Activated effector memory CD4-positive, alpha-beta T cell treated with anti-CD3 and anti-CD28 coated beads, Interleukin-2, amount 50 U/mL, for 16 hours (primary cell): ENCODE results near the gene LRRD1.
"Not testable (repeated sequence)": the region's sequence is repeated elsewhere in the genome, so short reads cannot be mapped to it uniquely, and the experiment has no call there.

ENCODE experiments used
- DNase-seq: peaks from one replicate; pipeline ENCODE4 v3.0.0-alpha.2; 2020

Gene LRRD1

DNA sequence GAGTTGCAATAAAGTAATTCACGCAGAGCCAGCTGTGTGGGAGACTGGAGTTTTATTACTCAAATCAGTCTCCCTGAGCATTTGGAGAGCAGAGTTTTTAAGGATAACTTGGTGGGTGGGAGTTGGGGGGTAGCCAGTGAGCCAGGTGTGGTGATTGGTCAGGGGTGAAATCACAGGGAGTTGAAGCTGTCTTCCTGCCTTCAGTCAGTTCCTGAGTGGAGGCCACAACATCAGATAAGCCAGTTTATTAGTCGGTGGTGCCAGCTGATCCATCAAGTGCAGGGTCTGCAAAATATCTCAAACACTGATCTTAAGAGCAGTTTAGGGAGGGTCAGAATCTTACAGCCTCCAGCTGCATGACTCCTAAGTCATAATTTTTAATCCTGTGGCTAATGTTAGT, 41.4 kb downstream of the LRRD1 start:
- DNase-seq = no peak

DNA sequence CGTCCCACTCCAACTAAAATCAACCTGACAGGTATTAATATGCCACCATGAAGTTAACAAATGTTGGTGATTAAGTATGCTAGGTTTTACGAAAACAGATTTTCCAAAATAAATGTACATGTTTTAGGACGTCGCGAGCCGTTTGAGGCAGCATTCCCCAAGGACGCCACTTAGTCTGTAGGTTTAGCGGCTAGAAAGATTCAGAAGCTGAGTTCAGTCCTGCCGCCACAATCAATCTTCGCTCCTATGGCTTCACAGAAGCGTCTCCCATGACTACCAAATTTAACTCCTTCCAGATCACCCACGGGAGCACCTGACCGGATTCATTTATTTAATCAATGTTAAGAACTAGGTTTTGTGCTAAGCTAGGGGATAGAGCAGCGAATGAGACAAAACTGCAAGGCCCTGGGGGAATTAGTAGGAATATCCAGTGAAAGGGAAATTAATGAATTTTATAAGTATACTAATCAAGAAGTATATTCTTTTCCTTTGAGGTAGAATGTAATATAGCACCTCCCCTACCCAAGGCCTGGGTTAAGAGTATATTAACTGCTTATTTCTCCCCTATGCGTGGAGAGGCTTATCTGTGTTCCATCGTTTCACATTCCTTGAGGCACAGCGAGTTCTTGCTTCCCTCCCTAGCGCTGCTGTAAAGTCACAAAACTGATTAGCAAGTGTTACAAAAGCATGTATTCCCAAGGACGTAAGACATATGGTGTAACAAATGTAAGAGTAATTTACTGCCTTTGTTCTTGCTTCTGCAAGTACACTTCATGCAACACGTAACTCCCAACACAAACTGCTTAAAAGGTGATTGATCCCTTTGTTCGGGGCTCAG, 43.7 kb downstream of the LRRD1 start:
- DNase-seq = no peak

DNA sequence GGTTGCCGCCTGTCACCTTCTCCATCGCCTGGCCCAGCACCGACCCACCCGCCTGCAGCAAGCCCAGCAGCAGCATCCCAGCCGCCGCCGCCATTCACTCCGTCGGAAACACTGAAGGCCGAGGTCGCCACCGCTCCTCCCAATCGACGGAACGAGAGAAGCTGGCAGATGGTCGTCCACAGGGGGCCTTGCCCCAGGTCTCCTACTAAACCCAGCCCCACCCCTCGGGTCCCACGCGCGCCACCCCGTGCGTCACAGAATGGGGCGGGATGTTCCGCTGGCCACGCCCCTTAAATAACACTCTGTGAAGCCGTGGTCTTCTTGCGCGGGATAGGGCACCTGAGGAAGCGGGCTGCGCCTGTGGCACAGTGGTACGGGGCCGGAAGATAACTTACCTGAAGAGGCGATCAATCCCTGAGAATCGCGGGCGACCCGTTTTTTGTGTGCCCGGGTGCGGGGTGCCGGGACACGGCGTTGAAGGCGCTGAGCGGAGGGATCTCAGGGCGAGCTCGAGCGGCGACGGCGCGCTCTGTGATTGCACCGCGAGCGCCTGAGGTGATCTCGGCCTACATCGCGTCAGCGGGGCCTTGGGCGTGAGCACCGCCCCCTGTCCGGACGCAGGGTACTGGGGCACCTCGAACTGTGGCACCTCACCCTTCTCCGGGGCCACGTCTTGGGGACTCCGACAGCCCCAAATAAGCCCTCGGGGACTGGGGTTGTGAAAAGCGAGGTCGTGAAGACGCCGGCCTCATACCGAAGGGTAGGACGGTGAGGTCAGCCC, 44.5 kb downstream of the LRRD1 start, which contains the start of gene CYP51A1:
Gene CYP51A1, minus strand, starts transcription at position 207 of the 781 bp plus-strand sequence. Its CDS starts 113 bp downstream, at position 94.
- DNase-seq = peak; percentile 97

DNA sequence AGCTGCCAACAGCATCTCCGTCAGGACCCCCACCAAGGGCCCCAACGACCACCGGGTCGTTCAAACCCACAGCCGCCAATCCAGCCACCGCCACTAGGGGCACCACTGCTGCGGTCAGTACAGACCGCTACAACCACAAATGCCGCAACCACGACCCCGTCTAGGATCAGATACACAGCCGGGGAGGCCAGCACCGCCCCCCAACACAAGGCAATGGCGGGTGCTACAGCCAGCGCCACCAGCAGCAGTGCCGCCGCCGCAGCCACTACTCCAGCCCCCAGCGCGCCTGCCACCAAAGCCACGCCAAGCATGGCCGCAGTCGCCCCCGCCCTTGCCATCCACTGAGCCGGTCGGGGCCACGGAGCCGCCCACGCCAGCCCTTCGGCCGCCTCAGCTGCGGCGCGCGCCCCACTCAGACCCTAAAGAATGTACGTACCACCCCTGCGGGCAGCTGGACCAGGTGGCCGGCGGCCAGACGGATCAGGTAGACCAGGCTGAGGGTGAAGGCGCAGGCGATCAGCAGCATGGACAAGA, 45.1 kb downstream of the LRRD1 start:
- peak; percentile 85 for DNase-seq

DNA sequence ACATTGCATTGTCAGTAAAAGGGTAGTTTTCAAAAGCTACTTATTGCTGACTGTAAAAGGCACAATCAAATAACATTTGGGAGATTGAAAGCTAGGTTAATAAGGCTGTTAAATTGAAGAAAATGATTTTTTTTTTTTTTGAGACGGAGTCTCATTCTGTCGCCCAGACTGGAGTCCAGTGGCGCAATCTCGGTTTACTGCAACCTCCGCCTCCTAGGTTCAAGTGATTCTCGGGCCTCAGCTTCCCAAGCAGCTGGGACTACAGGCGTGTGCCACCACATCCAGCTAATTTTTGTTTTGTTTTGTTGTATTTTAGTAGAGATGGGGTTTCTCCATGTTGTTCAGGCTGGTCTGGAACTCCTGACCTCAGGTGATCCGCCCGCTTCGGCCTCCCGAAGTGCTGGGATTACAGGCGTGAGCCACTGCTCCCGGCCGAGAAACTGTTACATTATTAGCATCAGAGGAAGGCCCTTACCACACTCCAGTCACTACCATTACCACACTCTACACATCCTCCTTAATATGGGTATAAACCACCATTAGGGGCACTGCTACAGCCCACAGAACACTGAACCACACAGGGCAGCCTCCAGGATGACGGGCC, 45.7 kb downstream of the LRRD1 start:
- no peak for DNase-seq

DNA sequence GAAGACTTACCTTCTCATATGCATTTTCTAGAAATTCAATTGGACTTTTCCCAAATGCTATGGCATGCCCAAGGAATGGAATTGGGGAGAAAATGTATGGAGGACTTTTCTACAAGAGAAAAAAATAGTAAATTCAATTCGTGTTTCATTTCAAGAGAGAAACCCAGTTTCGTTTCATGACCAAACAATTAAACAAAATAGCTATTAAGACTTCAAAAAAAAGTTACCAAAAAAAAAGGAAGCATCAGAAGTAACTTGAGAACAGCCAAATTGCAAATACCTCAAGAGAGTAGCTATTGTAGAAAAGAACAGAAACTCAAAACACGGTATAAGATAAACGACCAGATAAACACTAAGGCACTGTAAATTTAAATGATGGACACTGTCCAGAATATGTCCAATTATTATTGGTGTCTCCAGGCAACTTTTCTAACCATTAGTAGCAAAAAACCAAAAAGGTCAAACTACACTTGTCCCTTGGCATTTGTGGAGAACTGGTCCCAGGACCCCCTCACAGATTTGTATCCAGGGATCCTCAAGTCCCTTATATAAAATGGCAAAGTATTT, 47.1 kb downstream of the LRRD1 start:
- no peak for DNase-seq

DNA sequence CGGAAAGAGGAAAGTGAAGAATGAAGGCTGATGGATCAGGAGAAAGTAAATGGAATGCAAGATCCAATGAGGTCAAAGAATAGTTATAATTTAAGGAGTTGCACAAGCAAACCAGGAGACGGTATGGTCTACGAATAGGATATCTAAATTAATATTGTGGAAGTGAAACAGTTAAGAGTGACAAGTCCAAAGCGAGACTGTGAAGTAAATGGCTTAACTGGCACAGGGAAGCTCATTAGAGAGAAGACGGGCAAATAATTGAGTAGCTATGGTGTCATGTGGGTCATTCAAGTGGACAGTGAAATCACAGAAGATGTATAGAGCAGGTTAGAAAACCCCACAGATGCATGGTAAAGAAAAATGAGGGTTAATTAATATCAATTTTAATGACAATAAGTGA, 47.8 kb downstream of the LRRD1 start:
- no peak for DNase-seq

DNA sequence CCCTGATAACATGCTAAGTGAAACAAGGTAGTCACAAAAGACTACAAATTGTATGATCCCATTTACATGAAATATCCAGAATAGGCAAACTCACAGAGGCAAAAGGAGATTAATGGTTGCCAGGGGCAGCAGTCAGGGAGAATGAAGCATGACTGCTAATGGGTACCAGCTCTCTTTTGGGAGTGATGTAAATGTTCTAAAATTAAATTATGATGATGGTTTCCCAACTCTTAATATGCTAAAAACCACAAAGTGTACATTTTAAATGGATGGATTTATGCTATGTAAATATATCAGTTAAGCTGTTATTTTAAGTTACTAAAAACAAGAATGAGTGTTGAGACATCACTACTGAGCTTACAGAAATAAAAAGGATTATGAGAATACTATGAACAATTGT, 57.3 kb downstream of the LRRD1 start:
- no peak for DNase-seq

DNA sequence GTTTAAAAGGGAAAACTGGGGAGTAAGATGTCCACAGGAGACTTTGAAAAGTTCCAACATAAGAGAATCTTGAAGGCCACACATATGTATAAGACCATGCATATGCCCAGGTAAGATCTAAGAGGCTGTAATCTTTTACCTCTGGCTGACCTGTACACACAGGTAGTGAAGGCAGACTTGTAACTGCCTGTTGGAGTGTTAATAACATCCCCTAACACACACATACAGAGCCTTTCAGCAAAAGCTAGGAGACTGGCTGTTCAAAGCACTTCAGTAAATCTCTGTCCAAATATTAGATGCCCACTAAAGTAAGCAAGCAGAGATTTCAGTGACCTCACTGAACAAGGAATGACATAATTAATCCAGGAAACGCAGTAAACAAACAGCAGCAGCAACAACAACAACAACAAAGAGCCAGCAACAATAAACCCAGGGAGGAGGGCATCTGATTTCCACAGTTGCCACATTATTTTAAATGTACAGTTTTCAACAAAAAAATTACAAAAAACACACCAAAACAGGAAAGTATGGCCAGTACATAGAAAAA, 59.7 kb downstream of the LRRD1 start:
- DNase-seq = no peak

DNA sequence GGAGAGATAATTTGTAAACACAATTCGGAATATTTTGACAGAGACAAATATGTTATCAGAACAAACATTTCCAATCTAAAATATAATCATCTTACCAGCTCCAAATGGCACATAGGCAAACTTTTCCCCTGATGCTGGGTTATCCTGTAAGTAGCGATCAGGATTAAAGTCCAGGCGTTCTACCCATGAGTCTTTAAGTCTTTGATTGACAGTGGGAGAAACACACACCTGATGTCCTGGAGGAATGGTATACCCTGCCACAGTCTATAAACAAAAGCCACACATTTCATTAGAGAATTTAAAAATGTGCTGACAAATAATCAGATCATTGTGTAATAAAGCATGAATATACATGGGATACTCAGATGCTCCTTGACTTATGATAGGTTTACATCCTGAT, 62.0 kb downstream of the LRRD1 start:
- DNase-seq = no peak

DNA sequence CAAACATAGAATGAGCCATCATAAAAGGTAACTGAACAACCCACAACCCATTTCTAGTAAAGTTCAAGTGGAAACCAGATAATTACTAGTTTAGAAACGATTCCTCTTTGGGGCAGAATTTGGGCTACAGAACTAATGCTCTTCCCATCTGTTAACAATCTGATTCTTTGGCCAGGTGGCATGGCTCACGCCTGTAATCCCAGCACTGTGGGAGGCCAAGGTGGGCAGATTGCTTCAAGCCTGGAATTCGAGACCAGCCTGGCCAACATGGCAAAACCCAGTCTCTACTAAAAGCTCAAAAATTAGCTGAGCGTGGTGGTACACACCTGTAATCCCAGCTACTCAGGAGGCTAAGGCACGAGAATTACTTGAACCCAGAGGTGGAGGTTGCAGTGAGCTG, 63.1 kb downstream of the LRRD1 start:
- DNase-seq = no peak

DNA sequence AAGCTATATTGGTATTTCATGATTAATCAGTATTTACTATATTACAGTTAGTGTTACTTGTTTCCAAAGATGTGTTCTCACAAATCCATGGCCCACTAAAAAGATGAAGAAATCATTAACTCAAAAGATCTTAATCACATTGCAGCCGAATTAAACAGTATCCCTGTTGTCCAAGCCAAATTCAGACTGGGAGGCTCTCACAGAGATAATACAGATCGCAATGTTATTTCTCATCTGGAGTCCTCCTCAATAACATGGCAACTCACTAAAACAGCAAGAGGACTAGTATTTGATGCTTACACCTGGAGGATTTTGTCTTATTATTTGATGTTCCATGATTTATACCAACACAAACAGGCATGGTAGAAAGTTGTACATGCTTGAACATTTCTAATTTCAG, 68.1 kb downstream of the LRRD1 start:
- no peak for DNase-seq

DNA sequence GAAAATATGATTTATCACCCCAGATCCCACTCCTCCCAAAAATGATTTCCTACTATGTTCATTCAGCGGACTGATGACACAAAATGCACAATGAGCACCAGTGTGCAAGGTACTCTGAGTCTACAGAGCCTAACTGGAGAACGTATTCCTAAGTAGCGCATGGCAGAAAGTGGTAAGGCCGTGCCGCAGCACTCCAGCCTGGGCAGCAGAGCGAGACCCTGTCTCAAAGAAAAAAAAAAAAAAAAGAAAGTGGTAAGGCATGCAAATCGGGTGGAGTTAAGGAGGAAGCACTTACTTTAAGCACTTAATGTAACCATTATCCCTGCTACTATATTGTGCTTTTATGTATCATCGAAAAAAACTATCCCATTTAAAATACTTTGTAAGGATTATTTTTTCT, 70.1 kb downstream of the LRRD1 start:
- no peak for DNase-seq

DNA sequence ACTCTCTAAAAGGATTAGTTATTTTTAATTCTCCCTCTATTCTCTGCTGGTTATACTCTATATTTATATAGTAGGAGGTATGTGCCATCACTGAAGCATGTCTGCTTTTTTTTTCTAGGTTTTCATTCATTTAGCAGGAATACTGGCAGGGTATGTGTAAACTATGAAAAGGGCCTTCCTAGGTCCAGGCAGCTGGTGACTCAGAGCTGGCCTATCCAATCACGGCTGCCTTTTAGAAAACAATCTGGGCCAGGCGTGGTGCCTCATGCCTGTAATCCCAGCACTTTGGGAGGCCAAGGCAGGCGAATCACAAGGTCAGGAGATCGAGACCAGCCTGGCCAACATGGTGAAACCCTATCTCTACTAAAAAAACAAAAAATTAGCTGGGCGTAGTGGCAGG, 76.1 kb downstream of the LRRD1 start:
- DNase-seq = not testable (repeated sequence)

DNA sequence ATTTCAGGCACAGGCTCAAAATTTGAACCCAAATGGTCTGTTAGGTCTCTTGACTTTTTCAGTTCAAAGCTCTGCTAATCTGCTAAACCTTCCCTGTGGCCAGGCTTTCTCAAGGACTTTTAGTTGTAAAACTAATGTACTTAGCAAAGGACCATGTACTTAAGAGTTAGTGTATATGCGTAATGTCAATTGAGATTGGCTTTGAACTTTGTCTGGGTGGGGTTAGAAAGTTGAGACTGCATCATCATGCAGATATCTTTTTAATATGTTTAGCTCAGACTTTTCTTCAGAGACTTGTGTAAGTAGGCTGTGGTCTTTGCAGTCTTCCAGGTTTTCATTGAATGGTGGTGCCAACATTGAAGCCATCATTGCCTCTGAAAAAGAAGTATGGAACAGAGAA, 78.4 kb downstream of the LRRD1 start:
- no peak for DNase-seq

DNA sequence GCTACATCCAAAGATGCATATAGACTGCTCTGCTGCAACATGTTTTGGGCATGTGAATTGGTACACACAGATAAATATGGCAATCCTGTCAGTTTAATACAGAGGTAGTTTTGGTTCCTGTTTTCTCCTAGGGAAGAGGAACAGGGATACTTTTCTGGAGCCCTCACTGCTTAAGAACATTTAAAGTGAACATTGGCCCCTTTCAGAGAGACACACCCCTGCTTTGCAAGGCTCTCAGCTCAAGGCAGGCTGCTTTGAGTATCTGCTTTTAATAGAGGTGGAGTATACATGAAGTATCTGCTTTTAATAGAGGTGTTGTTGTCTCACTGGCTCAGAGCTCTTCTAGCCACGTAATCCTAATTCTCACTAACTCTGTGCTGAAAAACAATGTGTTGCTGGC, 83.6 kb downstream of the LRRD1 start:
- DNase-seq = no peak
